Ecto neural progenitor cell (in vitro differentiated cells): ENCODE results near the gene KCNJ6.

Experiments
- DNase-seq: peaks from one replicate; pipeline ENCODE4 v3.0.0-alpha.2; 2018; ENCODE audit warnings: low spot score

The KCNJ6 gene

GRCh38 chr21:37865156-37865555 lies 51.1 kb downstream of the KCNJ6 start:
- DNase-seq: peak; percentile 13

- peak; percentile 1 for DNase-seq
Measured at GRCh38 chr21:37863842-37864241, 52.4 kb downstream of the KCNJ6 start.

GRCh38 chr21:37862536-37862935 lies 53.7 kb downstream of the KCNJ6 start:
- peak; percentile 48 for DNase-seq

- DNase-seq: no peak
Measured at GRCh38 chr21:37861561-37861960, 54.7 kb downstream of the KCNJ6 start.

GRCh38 chr21:37860416-37860815 lies 55.8 kb downstream of the KCNJ6 start:
- no peak for DNase-seq

- DNase-seq: no peak
Measured at GRCh38 chr21:37855647-37856625, 60.3 kb downstream of the KCNJ6 start.

GRCh38 chr21:37855271-37855646 lies 61.0 kb downstream of the KCNJ6 start:
- no peak for DNase-seq

GRCh38 chr21:37849506-37850102 lies 66.7 kb downstream of the KCNJ6 start:
- DNase-seq: no peak

GRCh38 chr21:37848721-37849490 lies 67.4 kb downstream of the KCNJ6 start:
- no peak for DNase-seq

- no peak for DNase-seq
Measured at GRCh38 chr21:37845535-37845934, 70.7 kb downstream of the KCNJ6 start.

- no peak for DNase-seq
Measured at GRCh38 chr21:37843191-37843590, 73.1 kb downstream of the KCNJ6 start.

GRCh38 chr21:37842163-37842919 lies 73.9 kb downstream of the KCNJ6 start:
- no peak for DNase-seq

- no peak for DNase-seq
Measured at GRCh38 chr21:37837381-37837780, 78.9 kb downstream of the KCNJ6 start.

- no peak for DNase-seq
Measured at GRCh38 chr21:37835481-37835880, 80.8 kb downstream of the KCNJ6 start.

- DNase-seq: no peak
Measured at GRCh38 chr21:37833301-37833700, 83.0 kb downstream of the KCNJ6 start.

GRCh38 chr21:37829447-37829846 lies 86.8 kb downstream of the KCNJ6 start:
- DNase-seq: no peak

- no peak for DNase-seq
Measured at GRCh38 chr21:37828991-37829390, 87.3 kb downstream of the KCNJ6 start.

- DNase-seq: no peak
Measured at GRCh38 chr21:37828556-37828955, 87.7 kb downstream of the KCNJ6 start.

GRCh38 chr21:37827913-37828312 lies 88.3 kb downstream of the KCNJ6 start:
- DNase-seq: no peak

- DNase-seq: no peak
Measured at GRCh38 chr21:37821786-37822450, 94.3 kb downstream of the KCNJ6 start.

- DNase-seq: no peak
Measured at GRCh38 chr21:37821092-37821491, 95.2 kb downstream of the KCNJ6 start.
